Activated CD4-positive, alpha-beta T cell treated with anti-CD3 and anti-CD28 coated beads, Interleukin-2, amount 50 U/mL, for 48 hours (primary cell): Measurements from ENCODE around the gene PLCH1.

ENCODE experiments used
- DNase-seq, 2 experiments: peaks; one replicate each; pipeline ENCODE4 v3.0.0-alpha.2; 2020

PLCH1 gene

DNA sequence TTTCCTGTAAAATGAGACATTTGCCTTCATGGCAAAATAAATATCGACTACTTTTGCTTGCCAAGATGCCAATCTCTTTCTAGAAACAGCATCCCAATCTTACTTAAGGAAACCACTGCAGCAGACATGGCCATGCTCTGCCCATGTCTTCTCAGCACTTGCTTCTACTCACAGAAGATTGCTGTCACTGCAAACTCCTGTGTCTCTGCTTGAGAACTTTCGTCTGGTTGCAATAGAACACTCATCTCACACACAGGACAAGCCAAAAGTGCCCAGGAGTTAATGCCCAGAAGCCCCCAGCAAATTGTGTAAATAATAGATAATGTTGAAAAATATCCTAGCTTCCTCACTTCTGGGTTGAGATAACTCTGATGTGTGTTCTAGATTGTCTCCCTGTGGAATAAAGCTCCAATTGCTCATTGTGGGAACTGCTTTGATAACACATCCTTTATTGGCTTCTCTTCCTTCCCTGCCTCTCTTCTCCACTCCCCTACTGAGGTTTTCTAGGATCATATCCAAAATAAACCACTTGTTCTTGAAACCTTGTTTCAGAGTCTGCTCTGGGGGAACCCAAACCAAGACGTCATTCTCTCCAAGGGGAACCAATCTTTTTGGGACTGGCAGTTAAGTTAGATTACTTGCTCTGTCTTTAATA lies 295.1 kb downstream of the PLCH1 start:
- DNase-seq: no peak

DNA sequence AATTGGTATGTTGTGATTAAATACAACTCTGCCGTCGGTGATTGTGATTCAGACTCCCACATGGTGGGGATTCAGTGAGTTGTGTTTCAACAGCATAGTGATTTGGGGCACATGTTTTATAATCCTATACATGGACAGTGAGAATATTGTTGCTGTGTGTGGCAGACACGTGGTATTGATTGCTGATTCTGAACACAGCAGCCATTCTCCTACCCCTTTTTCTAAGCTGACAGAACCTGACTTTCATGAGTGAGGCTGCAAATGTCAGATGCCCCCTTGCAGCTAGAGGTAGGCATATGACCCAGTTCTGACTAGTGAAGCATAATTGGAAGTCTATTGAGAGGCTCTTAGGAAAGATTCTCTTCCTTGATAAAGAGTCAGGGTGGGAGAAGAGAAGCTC lies 296.3 kb downstream of the PLCH1 start:
- DNase-seq: no peak

GRCh38 chr3:155446366-155446765 lies 298.5 kb downstream of the PLCH1 start:
- DNase-seq: no peak

DNA sequence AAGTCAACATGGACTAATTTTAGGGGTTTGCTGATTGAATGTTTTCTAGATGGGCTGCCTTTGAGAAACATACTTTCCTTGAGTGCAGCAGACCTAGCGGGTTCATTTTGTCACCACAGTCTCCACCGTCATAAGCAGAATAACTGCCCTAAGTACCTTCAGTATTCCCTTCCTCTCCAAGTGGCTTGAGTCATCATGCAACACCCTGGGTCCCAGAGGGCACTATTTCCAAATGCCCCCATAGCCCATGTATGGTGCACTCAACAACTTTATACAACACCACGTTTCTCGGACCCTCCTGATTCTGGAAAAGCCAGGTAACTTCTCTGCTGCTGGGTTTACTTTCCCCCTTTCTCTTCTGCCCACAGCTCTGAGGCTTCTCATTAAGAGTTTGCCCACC lies 300.1 kb downstream of the PLCH1 start:
- no peak for DNase-seq

- DNase-seq: no peak
Observed at GRCh38 chr3:155443815-155444214, 301.1 kb downstream of the PLCH1 start.

DNA sequence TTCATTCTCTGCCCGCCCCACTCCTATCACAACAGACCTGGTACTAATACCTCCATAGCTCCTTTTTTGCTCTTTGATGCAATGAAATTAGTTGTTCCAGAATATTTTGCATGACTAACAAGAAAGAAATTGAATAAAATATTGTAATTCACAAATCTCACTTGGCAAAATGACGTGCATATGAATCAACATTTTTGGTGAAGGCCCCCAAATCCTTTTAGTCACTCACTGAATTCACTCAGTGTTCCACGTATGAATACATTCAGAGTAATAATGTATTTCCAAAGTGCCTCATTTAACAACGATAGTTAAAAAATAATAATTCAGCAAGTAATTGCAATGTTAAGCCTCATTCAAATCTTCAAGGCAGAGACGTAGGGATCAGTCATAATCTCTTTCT lies 302.8 kb downstream of the PLCH1 start:
- DNase-seq: no peak

DNA sequence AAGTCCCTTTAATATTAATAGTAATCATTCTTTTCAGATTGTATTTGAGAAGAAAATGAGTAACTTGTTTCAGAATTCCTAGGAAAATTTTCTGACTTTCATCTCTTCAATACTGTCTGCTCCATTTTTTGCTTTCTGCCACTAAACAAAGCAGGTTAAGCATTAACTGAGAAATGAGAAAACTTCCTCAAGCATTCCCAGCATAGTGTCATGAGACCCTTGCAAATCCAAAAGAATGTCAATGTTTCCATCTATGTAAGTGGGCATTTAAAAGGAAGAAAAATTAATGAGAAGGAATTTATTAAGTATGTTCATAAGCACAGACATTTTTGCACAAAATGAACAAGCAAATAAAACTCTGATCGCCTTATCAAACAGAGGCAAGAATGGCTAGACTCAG lies 303.4 kb downstream of the PLCH1 start:
- no peak for DNase-seq

DNA sequence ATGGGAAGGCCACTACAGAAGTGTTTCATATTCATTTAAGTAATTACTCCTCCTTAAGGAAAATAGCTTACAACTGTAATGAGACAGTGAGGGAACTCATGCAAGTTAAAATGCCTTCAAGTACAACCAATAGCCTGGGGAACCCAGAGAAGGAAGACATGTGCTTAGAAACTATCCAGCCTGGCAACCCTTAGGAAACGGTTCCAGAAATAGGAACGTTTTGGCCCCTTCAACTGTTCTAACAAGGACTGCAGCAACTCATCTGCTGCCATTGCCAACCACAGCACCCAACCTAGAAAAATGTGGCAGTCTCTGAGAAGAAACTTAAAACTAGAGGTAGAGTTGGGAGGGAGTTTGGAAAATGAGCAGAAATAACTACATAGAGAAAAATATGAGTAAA lies 303.8 kb downstream of the PLCH1 start:
- DNase-seq: no peak

- no peak for DNase-seq
Observed at GRCh38 chr3:155435821-155436220, 309.1 kb downstream of the PLCH1 start.

GRCh38 chr3:155431856-155432570 lies 312.9 kb downstream of the PLCH1 start:
- no peak for DNase-seq

GRCh38 chr3:155428563-155428962 lies 316.3 kb downstream of the PLCH1 start:
- no peak for DNase-seq

DNA sequence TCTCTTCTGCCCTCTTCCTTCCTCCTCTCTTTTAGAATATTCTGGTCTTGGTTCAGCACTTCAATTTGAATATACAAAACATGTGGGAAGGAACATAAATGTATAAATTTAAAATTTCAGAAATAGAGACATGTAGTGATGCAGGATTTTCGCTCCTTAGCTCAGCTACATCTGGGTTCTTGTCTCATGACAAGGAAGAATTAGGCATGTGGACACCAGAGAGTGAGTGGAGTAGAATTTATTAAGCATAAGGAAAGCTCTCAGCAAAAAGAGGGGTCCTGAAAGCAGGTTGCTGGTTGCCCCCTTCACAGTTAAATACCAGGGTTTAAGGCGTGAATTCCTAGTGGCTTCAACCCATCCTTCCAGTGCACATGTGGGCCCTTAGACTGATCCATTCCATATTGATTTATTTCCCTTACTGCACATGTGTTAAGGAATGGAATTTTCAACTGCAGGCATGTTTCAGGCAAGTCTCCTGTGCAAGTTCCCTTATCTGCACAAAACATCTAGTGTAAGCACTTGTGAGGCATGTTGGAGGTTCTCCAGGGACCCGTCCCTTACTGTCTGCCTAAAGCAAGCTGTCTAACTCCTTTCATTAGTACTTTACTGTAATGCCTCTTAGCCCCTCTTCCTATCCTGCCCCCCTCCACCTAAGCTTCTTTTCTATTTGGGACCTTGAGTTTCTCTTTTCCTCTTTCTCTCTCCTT lies 318.2 kb downstream of the PLCH1 start:
- no peak for DNase-seq

DNA sequence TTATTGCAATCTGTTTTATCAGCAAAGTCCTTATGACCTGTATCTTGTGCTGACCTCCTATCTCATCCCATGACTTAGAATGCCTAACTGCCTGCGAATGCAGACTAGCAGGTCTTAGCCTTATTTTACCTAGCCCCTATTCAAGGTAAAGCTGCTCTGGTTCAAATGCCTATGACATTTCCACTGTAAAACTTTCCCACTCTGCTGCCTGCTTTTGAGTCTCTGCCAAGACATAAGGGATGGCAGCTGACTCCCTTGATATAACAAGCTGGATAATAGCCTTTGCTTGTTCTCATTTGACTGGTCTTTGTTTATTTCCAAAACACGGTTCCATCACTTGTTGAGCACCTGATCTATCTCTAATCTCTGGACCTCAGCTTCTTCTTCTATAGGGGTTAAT lies 319.5 kb downstream of the PLCH1 start:
- DNase-seq: no peak

DNA sequence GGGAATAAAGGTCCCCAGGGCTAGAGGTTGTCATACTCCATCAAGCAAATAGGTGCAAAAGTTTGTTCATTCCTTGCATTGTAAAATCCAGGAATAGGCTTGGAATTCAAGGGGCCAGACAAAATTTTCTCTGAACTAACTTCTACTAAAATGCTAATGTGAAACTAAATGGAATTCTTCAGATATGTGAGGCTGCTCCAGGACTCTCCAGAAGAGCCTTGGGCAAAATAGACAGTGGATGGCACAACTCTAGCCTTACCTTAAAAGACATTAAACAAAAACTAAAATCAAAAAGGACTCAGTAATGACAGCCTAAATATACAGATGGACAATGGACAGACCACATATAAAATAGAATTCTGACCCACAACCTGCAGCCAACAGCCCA lies 320.6 kb downstream of the PLCH1 start:
- DNase-seq: no peak

DNA sequence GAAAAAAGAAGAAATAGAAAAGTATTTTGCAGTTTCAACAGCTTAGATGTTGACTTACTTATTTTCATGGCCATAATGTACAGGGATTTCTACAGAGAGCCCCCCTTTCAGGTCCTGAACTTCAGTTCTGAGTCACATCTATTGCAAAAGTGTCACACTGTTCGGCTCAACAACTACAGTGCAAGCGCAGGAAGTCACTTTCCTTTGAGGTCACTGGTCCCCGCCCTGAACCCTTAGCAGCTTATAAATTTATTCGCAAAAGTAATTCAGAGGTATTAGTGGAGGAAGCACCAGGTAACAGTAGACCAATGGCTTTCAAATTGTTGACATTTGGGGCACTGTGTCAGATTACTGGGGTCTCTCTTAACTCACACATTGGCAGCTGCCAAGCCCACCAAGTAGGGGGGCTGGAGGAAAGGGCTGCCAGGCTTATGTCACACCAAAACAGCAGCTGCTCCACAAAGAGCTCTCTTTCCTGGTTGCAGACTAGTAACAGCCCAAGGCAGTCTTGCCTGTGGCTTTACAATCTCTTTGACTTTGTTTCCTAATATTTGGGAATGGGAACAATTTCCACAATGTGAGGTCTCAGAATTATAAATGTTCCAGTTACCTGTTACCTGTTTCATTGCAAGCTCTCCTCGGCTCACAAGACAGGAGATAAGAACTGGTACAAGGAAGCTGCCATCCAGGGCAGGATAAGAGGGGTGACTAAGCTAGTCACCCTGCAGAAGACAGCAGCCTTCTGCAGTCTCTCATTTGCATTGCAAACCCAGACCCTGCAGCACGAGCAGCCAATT lies 321.1 kb downstream of the PLCH1 start:
- no peak for DNase-seq

DNA sequence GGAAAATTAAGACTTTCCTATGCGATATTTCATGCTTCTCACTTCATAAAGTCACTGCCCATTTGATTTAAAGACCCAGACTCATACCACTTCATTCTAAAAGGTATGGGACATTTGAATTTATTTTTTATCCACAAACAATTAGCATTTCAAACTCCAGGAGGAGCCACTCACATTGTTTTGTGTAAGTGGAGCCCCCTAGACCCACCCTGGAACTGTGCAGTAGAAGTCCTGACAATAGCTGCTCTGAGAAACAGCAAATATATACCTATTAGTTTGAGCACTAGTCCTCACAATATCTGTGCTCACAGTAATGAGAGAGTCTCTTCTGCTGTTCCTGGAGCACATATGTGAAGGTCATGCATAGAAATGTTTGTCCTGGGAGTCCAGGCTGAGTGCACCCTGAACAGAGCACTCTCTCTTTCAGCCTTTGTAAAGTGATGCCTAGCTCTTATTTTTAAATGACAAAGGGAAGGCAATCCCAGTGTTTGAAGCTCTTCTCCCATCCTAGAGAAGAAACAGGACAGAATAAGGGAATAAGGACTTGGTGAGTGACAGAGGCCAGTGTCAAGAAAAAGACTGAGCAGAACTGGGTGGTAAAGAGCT lies 323.9 kb downstream of the PLCH1 start:
- DNase-seq: no peak

GRCh38 chr3:155420406-155420805 lies 324.5 kb downstream of the PLCH1 start:
- no peak for DNase-seq

- no peak for DNase-seq
Observed at GRCh38 chr3:155418407-155418806, 326.5 kb downstream of the PLCH1 start.

- no peak for DNase-seq
Observed at GRCh38 chr3:155417119-155417517, 327.8 kb downstream of the PLCH1 start.

GRCh38 chr3:155416500-155417118 lies 328.3 kb downstream of the PLCH1 start:
- DNase-seq: no peak

GRCh38 chr3:155412904-155413303 lies 332.0 kb downstream of the PLCH1 start:
- no peak for DNase-seq

GRCh38 chr3:155411500-155412223 lies 333.2 kb downstream of the PLCH1 start:
- no peak for DNase-seq
